GM21619 (cell line): ENCODE results near the gene ZIC4.

ENCODE experiments used
- ATAC-seq: cut with Tn5 transposase; IDR thresholded peaks from one replicate; pipeline ENCODE4 v1.9.1; 2021; ENCODE audit not compliant: unreplicated experiment

Gene ZIC4

DNA sequence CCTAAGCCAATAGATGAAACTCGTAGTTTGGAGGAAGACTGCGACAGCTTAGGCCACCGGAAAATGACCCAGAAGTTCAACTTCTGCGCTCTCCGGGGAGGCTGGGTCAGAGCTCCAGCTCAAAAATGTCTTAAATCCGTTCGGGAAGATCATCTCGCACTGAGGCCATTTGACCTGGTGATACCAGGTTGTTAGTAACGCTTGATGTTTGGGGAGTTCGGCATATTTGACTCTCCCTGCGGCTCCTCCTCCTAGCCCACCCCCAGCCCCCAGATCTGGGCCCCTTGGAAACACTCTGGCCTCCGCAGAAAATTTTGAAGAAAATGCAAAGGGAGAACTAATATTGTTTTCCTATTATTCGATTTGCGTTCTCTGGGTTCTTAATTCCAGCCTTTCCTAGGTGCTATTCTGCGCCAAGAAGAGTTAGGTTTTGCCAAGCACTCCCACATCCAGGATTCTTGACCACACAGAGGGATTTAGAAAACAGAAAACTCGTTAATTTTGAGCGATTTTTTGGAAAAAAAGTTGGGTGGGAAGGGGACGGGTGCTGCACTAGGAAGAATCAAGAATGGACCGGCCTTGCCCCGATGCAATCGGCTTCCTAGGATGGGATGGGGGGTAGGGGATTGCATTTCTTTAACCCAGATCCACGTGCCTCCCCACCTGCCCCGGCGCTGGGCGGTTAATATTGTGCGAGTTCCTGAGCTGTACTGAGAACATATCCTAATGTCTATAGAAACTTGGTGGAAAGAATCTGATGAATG lies 50.0 kb downstream of the ZIC4 start:
- ATAC-seq, result no peak

DNA sequence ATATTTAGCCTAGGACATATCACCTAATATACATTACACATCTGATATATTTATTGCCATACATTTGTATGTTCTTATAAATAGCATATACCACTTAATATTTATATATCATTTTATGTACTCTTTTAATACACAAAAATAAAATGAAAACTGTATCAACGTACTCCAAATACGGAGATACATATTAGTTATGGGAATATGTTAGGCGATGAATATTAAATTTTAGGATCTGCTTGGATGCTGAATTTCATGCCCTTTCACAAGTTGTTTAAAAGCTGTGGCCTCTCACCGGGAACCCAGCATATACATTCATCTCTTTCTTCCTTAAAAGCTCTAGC lies 50.6 kb downstream of the ZIC4 start:
- no peak for ATAC-seq

DNA sequence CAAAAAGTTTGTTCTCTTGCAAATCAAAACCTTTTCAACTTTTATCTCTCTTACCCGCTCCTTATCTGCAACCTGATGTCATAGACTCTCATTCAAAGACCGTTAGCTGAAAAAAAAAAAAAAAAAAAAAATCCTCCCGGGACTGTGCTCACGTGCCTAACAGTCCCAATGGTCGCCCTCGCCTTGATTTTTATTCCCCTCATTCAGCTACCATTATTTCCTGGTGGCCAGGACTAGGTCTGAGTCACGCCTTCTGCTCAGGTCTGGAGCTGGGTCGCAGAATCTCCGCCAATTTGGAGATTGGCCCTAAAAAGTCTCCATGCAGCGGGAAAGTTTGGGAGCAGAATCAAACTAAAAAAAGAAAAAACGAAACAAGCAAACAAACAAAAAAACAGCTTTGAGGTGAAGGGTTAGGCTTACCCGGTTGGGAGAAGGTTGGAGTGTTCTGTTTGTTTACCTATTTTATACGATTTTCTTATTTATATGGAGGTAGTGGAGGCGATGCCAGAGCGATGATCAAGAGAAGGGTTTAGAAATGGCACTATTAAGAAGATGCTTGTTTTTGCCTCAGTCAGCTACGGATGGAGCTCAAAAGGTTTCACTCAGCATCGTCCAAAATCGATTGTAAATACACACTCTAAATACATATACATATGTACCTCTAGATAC lies 51.1 kb downstream of the ZIC4 start:
- no peak for ATAC-seq

DNA sequence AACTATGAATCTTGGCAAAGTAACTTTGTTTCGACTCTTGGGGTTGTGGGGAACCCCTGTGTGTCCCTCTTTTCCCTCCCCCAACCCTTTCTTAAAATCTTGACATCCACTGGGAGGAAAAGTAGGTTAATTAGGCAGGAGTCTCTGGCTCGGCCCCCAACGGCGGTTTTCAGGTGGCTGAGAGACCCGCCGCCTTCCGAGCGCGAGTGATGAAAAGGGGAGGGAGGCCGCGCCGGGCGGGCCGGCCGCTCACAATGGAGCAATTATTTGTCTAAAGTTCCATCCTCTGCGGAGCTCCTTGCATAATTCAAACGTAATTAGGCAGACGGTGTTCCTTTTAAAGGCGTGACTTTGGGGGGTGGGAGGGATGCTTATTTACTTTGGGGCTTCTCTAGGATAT lies 51.7 kb downstream of the ZIC4 start:
- no peak for ATAC-seq

DNA sequence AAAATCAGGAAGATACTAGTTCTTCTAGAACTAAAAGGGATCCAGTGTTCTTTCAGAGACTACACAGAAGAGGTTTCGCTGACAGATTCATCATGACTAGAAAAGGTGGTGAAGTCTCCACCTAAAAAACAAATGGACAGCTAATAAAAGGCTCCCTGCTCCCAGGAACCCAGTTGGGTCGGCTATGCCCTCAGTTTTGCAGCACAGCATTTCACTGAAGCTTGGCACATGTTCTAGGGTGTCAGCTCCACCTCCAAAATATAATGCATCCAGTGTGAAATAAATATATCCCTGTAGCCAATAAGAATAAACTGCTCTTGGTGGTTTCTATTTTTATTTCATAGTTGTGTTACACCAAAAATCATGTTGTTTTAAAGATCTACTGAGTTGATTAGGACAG lies 55.0 kb downstream of the ZIC4 start:
- no peak for ATAC-seq

DNA sequence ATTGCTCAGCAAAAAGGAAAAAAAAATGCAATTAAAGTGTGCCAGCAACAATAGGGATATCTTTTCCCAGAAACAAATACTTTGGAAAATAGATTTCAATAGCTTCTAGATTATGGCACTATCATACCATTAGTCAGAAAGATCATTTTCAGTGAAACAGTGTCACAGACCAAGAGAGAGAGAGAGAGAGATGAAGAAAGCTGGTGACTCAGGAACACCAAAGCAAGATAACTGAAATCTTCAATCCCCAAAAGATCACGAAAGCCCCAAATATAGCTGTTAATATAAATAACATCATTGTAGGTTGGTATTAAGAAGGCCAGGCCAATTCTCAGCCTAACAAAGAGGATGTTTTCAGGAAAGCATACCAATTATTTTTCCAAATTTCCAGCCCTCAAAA lies 57.4 kb downstream of the ZIC4 start:
- no peak for ATAC-seq

- ATAC-seq, result no peak
Measured at GRCh38 chr3:147343926-147344325, 62.4 kb downstream of the ZIC4 start.

DNA sequence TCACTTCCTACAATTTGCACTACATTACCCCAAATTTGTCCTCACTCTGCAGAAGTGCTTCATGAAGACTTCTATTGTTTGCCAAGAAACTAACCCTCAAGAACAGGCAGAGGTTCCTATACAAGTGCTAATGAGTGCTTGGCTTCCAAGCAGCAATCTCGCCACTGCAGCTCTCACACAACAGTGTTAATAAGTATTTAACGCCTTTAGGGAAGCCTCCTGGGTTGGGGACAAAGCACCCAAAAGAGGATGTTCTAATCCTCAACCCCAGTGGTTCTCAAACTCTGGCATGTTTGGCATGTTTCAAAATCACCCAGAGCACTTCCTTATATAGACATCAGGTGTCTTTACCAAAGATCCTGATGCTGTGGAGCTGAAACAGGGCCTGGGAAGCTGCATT lies 64.6 kb downstream of the ZIC4 start:
- ATAC-seq, result no peak

DNA sequence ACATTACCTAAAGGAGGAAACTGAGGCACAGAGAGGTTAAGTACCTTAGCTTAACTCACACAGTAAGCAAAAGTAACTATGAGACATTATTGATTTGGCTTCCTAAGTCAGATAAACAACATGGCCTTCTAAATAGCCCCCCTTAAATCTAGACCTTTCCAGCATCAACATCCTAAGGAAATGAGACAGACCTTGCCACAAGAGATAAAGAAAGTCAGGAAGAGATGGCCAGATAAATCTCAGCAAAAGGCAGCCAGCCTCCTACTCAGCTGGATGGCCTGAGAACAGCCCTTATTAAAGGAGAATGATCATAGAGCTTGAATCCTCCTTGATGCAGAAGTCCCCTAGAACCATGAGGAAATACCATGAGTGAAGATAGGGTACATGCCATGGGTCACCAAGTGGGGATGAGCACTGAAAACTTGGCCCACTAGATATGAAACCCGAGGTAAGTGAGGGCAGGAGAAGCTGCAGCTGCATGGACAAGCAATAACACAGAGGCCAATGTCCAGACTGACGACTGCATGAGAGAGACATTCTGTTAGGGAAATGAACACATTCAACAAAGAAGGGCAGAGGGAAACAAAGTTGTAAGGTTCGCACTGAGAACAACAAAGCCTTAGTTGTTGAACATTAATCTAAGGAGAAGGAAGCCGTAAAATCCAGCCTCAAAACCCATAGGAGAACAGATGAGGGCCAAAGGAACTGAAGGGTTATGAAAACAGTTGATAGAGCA lies 69.6 kb downstream of the ZIC4 start:
- no peak for ATAC-seq
